Activated naive CD4-positive, alpha-beta T cell treated with anti-CD3 and anti-CD28 coated beads for 36 hours (primary cell): ENCODE data around the gene ACBD5. TPM values are rescaled to one million over a fixed set of nuclear protein-coding genes. Genes with fewer than 3 reads are reported as not detected.

Experiments used
- total RNA-seq, 2 experiments: library from RNA; stranded (reverse); gene quantifications; one replicate each; pipeline ENCODE4 v1.2.3, GENCODE V29; 2021

ACBD5 gene
- total RNA-seq, 2 experiments from 2014 or later, result 8.7 to 10.4 TPM

Other genes starting within 250 kb of the ACBD5 start
- 1 to 10 TPM; 4.6 to 6.6 TPM for gene ANKRD26, start 140.3 kb downstream of the ACBD5 start, total RNA-seq
- gene YME1L1, start 86.4 kb downstream of the ACBD5 start, total RNA-seq, result 100 to 1,000 TPM; 107 to 108 TPM
- gene MASTL, start 85.4 kb downstream of the ACBD5 start, total RNA-seq, result 10 to 100 TPM; 50.7 to 51.3 TPM